ENCODE results near the gene SGIP1.
A peak's percentile ranks its signal among the peaks of the same experiment; 100 is the strongest.

SGIP1 gene

GRCh38 chr1:66503841-66504470, 30.0 kb upstream of the SGIP1 start:
- no peak overlapping the region for H3K23ac ChIP-seq (ENCODE audit: low read depth, low read length, poor library complexity)
- no peaks in the 10 kb centered on the region for H3K4me1 ChIP-seq (ENCODE audit: control insufficient read depth in 2 of 2, insufficient read depth in 1 of 2, low read depth in 1 of 2, low read length in 2 of 2)
- H2BK12ac ChIP-seq (ENCODE audit: low read length) = no peak overlapping the region
- H2BK120ac ChIP-seq (ENCODE audit: low read depth, low read length) = no peak overlapping the region
- H4K8ac ChIP-seq (ENCODE audit: low read depth, low read length) = no peak overlapping the region
- no peak overlapping the region for H3K4ac ChIP-seq (ENCODE audit: low read length)
- no peaks in the 10 kb centered on the region for H3K36me3 ChIP-seq (replicated peaks in 1 of 2; ENCODE audit: control insufficient read depth in 2 of 2, insufficient read depth in 2 of 2, low read length in 2 of 2)
- H2AFZ ChIP-seq (ENCODE audit: low read length) = no peak overlapping the region
- no CpG with 5 or more reads among the region's 3 CpGs for WGBS, 2 donors (ENCODE audit: extremely low coverage in 2 of 2, insufficient read length in 2 of 2, insufficient replicate concordance in 1 of 2)
- H3K18ac ChIP-seq (ENCODE audit: low read length) = no peak overlapping the region
- no peak overlapping the region for H2BK5ac ChIP-seq (ENCODE audit: low read length)
- H3K27ac ChIP-seq (replicated peaks; ENCODE audit: low read length) = no peak overlapping the region
- H2BK15ac ChIP-seq (ENCODE audit: low read length) = no peak overlapping the region
- no peak overlapping the region for H3K4me2 ChIP-seq (ENCODE audit: insufficient read depth, low read length, poor library complexity, severe bottlenecking)
- no peak overlapping the region for H3K9ac ChIP-seq (ENCODE audit: low read depth, low read length, poor library complexity)
- H2AK5ac ChIP-seq (ENCODE audit: low read depth, low read length) = no peak overlapping the region
- H3K9me3 ChIP-seq (replicated peaks in 1 of 2; ENCODE audit: control insufficient read depth in 2 of 2, insufficient read depth in 1 of 2, low read depth in 1 of 2, low read length in 2 of 2) = no peaks in the 10 kb centered on the region
- no peaks in the 10 kb centered on the region for H3K79me1 ChIP-seq (ENCODE audit: low read depth, low read length)
- peak; percentile 52 for DNase-seq (ENCODE audit: low spot score)
- H3K4me3 ChIP-seq (ENCODE audit: low read length in 2 of 2) = no peak overlapping the region
- no peak overlapping the region for H3K14ac ChIP-seq (ENCODE audit: low read length)
- H4K91ac ChIP-seq (ENCODE audit: low read depth, low read length, poor library complexity) = no peak overlapping the region
- no peaks in the 10 kb centered on the region for H3K27me3 ChIP-seq (ENCODE audit: control insufficient read depth in 3 of 3, insufficient read depth in 3 of 3, low read depth in 1 of 3, low read length in 3 of 3)

- no peak overlapping the region for H4K91ac ChIP-seq (ENCODE audit: low read depth, low read length, poor library complexity)
- DNase-seq (ENCODE audit: low spot score) = no peak
- H2BK120ac ChIP-seq (ENCODE audit: low read depth, low read length) = no peak overlapping the region
- H2BK5ac ChIP-seq (ENCODE audit: low read length) = no peak overlapping the region
- H3K18ac ChIP-seq (ENCODE audit: low read length) = no peak overlapping the region
- H3K4me2 ChIP-seq (ENCODE audit: insufficient read depth, low read length, poor library complexity, severe bottlenecking) = no peak overlapping the region
- H2BK15ac ChIP-seq (ENCODE audit: low read length) = no peak overlapping the region
- H3K27me3 ChIP-seq (ENCODE audit: control insufficient read depth in 3 of 3, insufficient read depth in 3 of 3, low read depth in 1 of 3, low read length in 3 of 3) = no peaks in the 10 kb centered on the region
- no peak overlapping the region for H3K9ac ChIP-seq (ENCODE audit: low read depth, low read length, poor library complexity)
- no peak overlapping the region for H3K4me3 ChIP-seq (ENCODE audit: low read length in 2 of 2)
- no peaks in the 10 kb centered on the region for H3K9me3 ChIP-seq (replicated peaks in 1 of 2; ENCODE audit: control insufficient read depth in 2 of 2, insufficient read depth in 1 of 2, low read depth in 1 of 2, low read length in 2 of 2)
- H2AFZ ChIP-seq (ENCODE audit: low read length) = no peak overlapping the region
- no peak overlapping the region for H3K14ac ChIP-seq (ENCODE audit: low read length)
- no peaks in the 10 kb centered on the region for H3K79me1 ChIP-seq (ENCODE audit: low read depth, low read length)
- no peak overlapping the region for H3K23ac ChIP-seq (ENCODE audit: low read depth, low read length, poor library complexity)
- WGBS, 2 donors (ENCODE audit: extremely low coverage in 2 of 2, insufficient read length in 2 of 2, insufficient replicate concordance in 1 of 2) = no CpG with 5 or more reads among the region's 5 CpGs
- H2BK12ac ChIP-seq (ENCODE audit: low read length) = no peak overlapping the region
- no peak overlapping the region for H3K27ac ChIP-seq (replicated peaks; ENCODE audit: low read length)
- no peak overlapping the region for H4K8ac ChIP-seq (ENCODE audit: low read depth, low read length)
- H3K4ac ChIP-seq (ENCODE audit: low read length) = no peak overlapping the region
- H2AK5ac ChIP-seq (ENCODE audit: low read depth, low read length) = no peak overlapping the region
- H3K4me1 ChIP-seq (ENCODE audit: control insufficient read depth in 2 of 2, insufficient read depth in 1 of 2, low read depth in 1 of 2, low read length in 2 of 2) = no peaks in the 10 kb centered on the region
- H3K36me3 ChIP-seq (replicated peaks in 1 of 2; ENCODE audit: control insufficient read depth in 2 of 2, insufficient read depth in 2 of 2, low read length in 2 of 2) = no peaks in the 10 kb centered on the region
Measured at GRCh38 chr1:66505671-66506392, 28.1 kb upstream of the SGIP1 start.

- WGBS, 2 donors (ENCODE audit: extremely low coverage in 2 of 2, insufficient read length in 2 of 2, insufficient replicate concordance in 1 of 2) = no CpG with 5 or more reads among the region's 1 CpG
- Histone ChIP-seq H3K23ac (ENCODE audit: low read depth, low read length, poor library complexity) (no peak overlapping the region), H2BK5ac (ENCODE audit: low read length) (no peak overlapping the region), H2BK120ac (ENCODE audit: low read depth, low read length) (no peak overlapping the region), H3K79me1 (ENCODE audit: low read depth, low read length) (no peaks in the 10 kb centered on the region), H2AK5ac (ENCODE audit: low read depth, low read length) (no peak overlapping the region), H2BK12ac (ENCODE audit: low read length) (no peak overlapping the region), H3K27ac (replicated peaks; ENCODE audit: low read length) (no peak overlapping the region), H3K27me3 (ENCODE audit: control insufficient read depth in 3 of 3, insufficient read depth in 3 of 3, low read depth in 1 of 3, low read length in 3 of 3) (no peaks in the 10 kb centered on the region), H3K4ac (ENCODE audit: low read length) (no peak overlapping the region), H2AFZ (ENCODE audit: low read length) (no peak overlapping the region), H3K4me1 (ENCODE audit: control insufficient read depth in 2 of 2, insufficient read depth in 1 of 2, low read depth in 1 of 2, low read length in 2 of 2) (no peaks in the 10 kb centered on the region), H3K4me3 (ENCODE audit: low read length in 2 of 2) (no peak overlapping the region), H3K14ac (ENCODE audit: low read length) (no peak overlapping the region), H3K4me2 (ENCODE audit: insufficient read depth, low read length, poor library complexity, severe bottlenecking) (no peak overlapping the region), H2BK15ac (ENCODE audit: low read length) (no peak overlapping the region), H4K8ac (ENCODE audit: low read depth, low read length) (no peak overlapping the region), H4K91ac (ENCODE audit: low read depth, low read length, poor library complexity) (no peak overlapping the region), H3K9me3 (replicated peaks in 1 of 2; ENCODE audit: control insufficient read depth in 2 of 2, insufficient read depth in 1 of 2, low read depth in 1 of 2, low read length in 2 of 2) (no peaks in the 10 kb centered on the region), H3K9ac (ENCODE audit: low read depth, low read length, poor library complexity) (no peak overlapping the region), H3K18ac (ENCODE audit: low read length) (no peak overlapping the region), H3K36me3 (replicated peaks in 1 of 2; ENCODE audit: control insufficient read depth in 2 of 2, insufficient read depth in 2 of 2, low read length in 2 of 2) (no peaks in the 10 kb centered on the region)
- no peak for DNase-seq (ENCODE audit: low spot score)
Measured at GRCh38 chr1:66506393-66506687, 27.6 kb upstream of the SGIP1 start.

- no peak overlapping the region for H2AFZ ChIP-seq (ENCODE audit: low read length)
- no peak overlapping the region for H2BK5ac ChIP-seq (ENCODE audit: low read length)
- H3K9ac ChIP-seq (ENCODE audit: low read depth, low read length, poor library complexity) = no peak overlapping the region
- no peak overlapping the region for H4K8ac ChIP-seq (ENCODE audit: low read depth, low read length)
- H2AK5ac ChIP-seq (ENCODE audit: low read depth, low read length) = no peak overlapping the region
- DNase-seq (ENCODE audit: low spot score) = no peak
- no peak overlapping the region for H3K4ac ChIP-seq (ENCODE audit: low read length)
- H4K91ac ChIP-seq (ENCODE audit: low read depth, low read length, poor library complexity) = no peak overlapping the region
- no peaks in the 10 kb centered on the region for H3K27me3 ChIP-seq (ENCODE audit: control insufficient read depth in 3 of 3, insufficient read depth in 3 of 3, low read depth in 1 of 3, low read length in 3 of 3)
- no peak overlapping the region for H2BK12ac ChIP-seq (ENCODE audit: low read length)
- no peak overlapping the region for H2BK120ac ChIP-seq (ENCODE audit: low read depth, low read length)
- H3K9me3 ChIP-seq (replicated peaks in 1 of 2; ENCODE audit: control insufficient read depth in 2 of 2, insufficient read depth in 1 of 2, low read depth in 1 of 2, low read length in 2 of 2) = no peaks in the 10 kb centered on the region
- H3K23ac ChIP-seq (ENCODE audit: low read depth, low read length, poor library complexity) = no peak overlapping the region
- no peak overlapping the region for H3K18ac ChIP-seq (ENCODE audit: low read length)
- no peak overlapping the region for H3K27ac ChIP-seq (replicated peaks; ENCODE audit: low read length)
- H3K4me3 ChIP-seq (ENCODE audit: low read length in 2 of 2) = no peak overlapping the region
- H2BK15ac ChIP-seq (ENCODE audit: low read length) = no peak overlapping the region
- no peaks in the 10 kb centered on the region for H3K36me3 ChIP-seq (replicated peaks in 1 of 2; ENCODE audit: control insufficient read depth in 2 of 2, insufficient read depth in 2 of 2, low read length in 2 of 2)
- no peak overlapping the region for H3K4me2 ChIP-seq (ENCODE audit: insufficient read depth, low read length, poor library complexity, severe bottlenecking)
- H3K14ac ChIP-seq (ENCODE audit: low read length) = no peak overlapping the region
- H3K4me1 ChIP-seq (ENCODE audit: control insufficient read depth in 2 of 2, insufficient read depth in 1 of 2, low read depth in 1 of 2, low read length in 2 of 2) = no peaks in the 10 kb centered on the region
- no peaks in the 10 kb centered on the region for H3K79me1 ChIP-seq (ENCODE audit: low read depth, low read length)
Measured at GRCh38 chr1:66506991-66507390, 27.0 kb upstream of the SGIP1 start.
